HG03521 (cell line): Measurements from ENCODE around the gene PAEP.
"Not testable (repeated sequence)": the region's sequence is repeated elsewhere in the genome, so short reads cannot be mapped to it uniquely, and the experiment has no call there.

Experiments used
- ATAC-seq: cut with Tn5 transposase; IDR thresholded peaks from one replicate; pipeline ENCODE4 v1.9.1; 2021; ENCODE audit warnings: mild to moderate bottlenecking, moderate library complexity; ENCODE audit not compliant: unreplicated experiment

The PAEP gene

GRCh38 chr9:135549478-135550343 lies 11.8 kb upstream of the PAEP start:
- ATAC-seq = not testable (repeated sequence)

GRCh38 chr9:135550344-135550918 lies 11.1 kb upstream of the PAEP start:
- no peak for ATAC-seq

GRCh38 chr9:135551031-135551430 lies 10.5 kb upstream of the PAEP start:
- no peak for ATAC-seq

- no peak for ATAC-seq
These were observed 10.1 kb upstream of the PAEP start for GRCh38 chr9:135551456-135551855.

GRCh38 chr9:135552021-135552697 lies 9.4 kb upstream of the PAEP start:
- no peak for ATAC-seq

- ATAC-seq = no peak
These were observed 8.8 kb upstream of the PAEP start for GRCh38 chr9:135552698-135553171.

GRCh38 chr9:135554718-135555117 lies 6.8 kb upstream of the PAEP start:
- ATAC-seq = no peak

GRCh38 chr9:135555203-135555602 lies 6.4 kb upstream of the PAEP start:
- ATAC-seq = no peak

GRCh38 chr9:135555910-135556309 lies 5.6 kb upstream of the PAEP start:
- ATAC-seq = no peak

GRCh38 chr9:135559606-135560005 lies 1.9 kb upstream of the PAEP start:
- ATAC-seq = no peak

GRCh38 chr9:135562235-135562745 lies 734 bp downstream of the PAEP start:
- ATAC-seq = no peak

- no peak for ATAC-seq
These were observed 1.5 kb downstream of the PAEP start for GRCh38 chr9:135563039-135563476.

GRCh38 chr9:135563858-135564257 lies 2.3 kb downstream of the PAEP start:
- no peak for ATAC-seq

GRCh38 chr9:135565141-135565628 lies 3.6 kb downstream of the PAEP start:
- no peak for ATAC-seq

- ATAC-seq = no peak
These were observed 4.1 kb downstream of the PAEP start for GRCh38 chr9:135565636-135566035.

- no peak for ATAC-seq
These were observed 5.0 kb downstream of the PAEP start for GRCh38 chr9:135566552-135566951.

- ATAC-seq = no peak
These were observed 5.8 kb downstream of the PAEP start for GRCh38 chr9:135567311-135567710.

GRCh38 chr9:135568026-135568425 lies 6.5 kb downstream of the PAEP start:
- ATAC-seq = no peak

- ATAC-seq = no peak
These were observed 8.9 kb downstream of the PAEP start for GRCh38 chr9:135570456-135570855.

GRCh38 chr9:135572233-135572632 lies 10.7 kb downstream of the PAEP start:
- no peak for ATAC-seq

GRCh38 chr9:135573124-135573523 lies 11.6 kb downstream of the PAEP start:
- no peak for ATAC-seq
